ENCODE measurements around the gene MYL11. TPM values are rescaled to one million over a fixed set of nuclear protein-coding genes. Genes with fewer than 3 reads are reported as not detected.
"Not testable (repeated sequence)": the region's sequence is repeated elsewhere in the genome, so short reads cannot be mapped to it uniquely, and the experiment has no call there.

MYL11 gene
- total RNA-seq = not detected

- ATAC-seq (no peak), DNase-seq (ENCODE audit: low spot score) (no peak)
Measured at GRCh38 chr16:30374538-30374937, at the start of gene MYL11. Gene MYL11, plus strand, starts transcription at chr16:30374802. Its CDS starts 56 bp downstream, at chr16:30374858.

GRCh38 chr16:30334473-30334989, 40.1 kb upstream of the MYL11 start:
- peak; percentile 78 for ATAC-seq
- DNase-seq (ENCODE audit: low spot score) = peak; percentile 90

- ATAC-seq (peak; percentile 80), DNase-seq (ENCODE audit: low spot score) (peak; percentile 90)
Measured at GRCh38 chr16:30335028-30335597, 39.5 kb upstream of the MYL11 start.

GRCh38 chr16:30335598-30336474, 38.8 kb upstream of the MYL11 start:
- ATAC-seq (peak; percentile 69), DNase-seq (ENCODE audit: low spot score) (peak; percentile 91)

GRCh38 chr16:30337964-30338357, 36.6 kb upstream of the MYL11 start:
- not testable (repeated sequence) for DNase-seq (ENCODE audit: low spot score); ATAC-seq

GRCh38 chr16:30338715-30339114, 35.9 kb upstream of the MYL11 start:
- not testable (repeated sequence) for ATAC-seq

GRCh38 chr16:30340621-30341020, 34.0 kb upstream of the MYL11 start:
- ATAC-seq (no peak), DNase-seq (ENCODE audit: low spot score) (no peak)

More at GRCh38 chr16:30338715-30339114, 35.9 kb upstream of the MYL11 start:
- DNase-seq (ENCODE audit: low spot score) = not testable (repeated sequence)

GRCh38 chr16:30341971-30342370, 32.6 kb upstream of the MYL11 start:
- not testable (repeated sequence) for ATAC-seq; DNase-seq (ENCODE audit: low spot score)

- ATAC-seq = peak; percentile 2
- DNase-seq (ENCODE audit: low spot score) = no peak
Measured at GRCh38 chr16:30342751-30343490, 31.7 kb upstream of the MYL11 start.

- DNase-seq (ENCODE audit: low spot score) = not testable (repeated sequence)
Measured at GRCh38 chr16:30343491-30343820, 31.1 kb upstream of the MYL11 start.

GRCh38 chr16:30346286-30346685, 28.3 kb upstream of the MYL11 start:
- DNase-seq (ENCODE audit: low spot score) = no peak

More at GRCh38 chr16:30343491-30343820, 31.1 kb upstream of the MYL11 start:
- ATAC-seq = peak; percentile 41

GRCh38 chr16:30348113-30348512, 26.5 kb upstream of the MYL11 start:
- ATAC-seq (no peak), DNase-seq (ENCODE audit: low spot score) (no peak)

More at GRCh38 chr16:30346286-30346685, 28.3 kb upstream of the MYL11 start:
- ATAC-seq = no peak

GRCh38 chr16:30348929-30349328, 25.7 kb upstream of the MYL11 start:
- ATAC-seq (no peak), DNase-seq (ENCODE audit: low spot score) (no peak)

GRCh38 chr16:30349675-30350074, 24.9 kb upstream of the MYL11 start:
- ATAC-seq (no peak), DNase-seq (ENCODE audit: low spot score) (peak; percentile 14)

- peak; percentile 15 for DNase-seq (ENCODE audit: low spot score)
- ATAC-seq = no peak
Measured at GRCh38 chr16:30350134-30350871, 24.3 kb upstream of the MYL11 start.

- DNase-seq (ENCODE audit: low spot score) (no peak), ATAC-seq (no peak)
Measured at GRCh38 chr16:30351001-30351441, 23.6 kb upstream of the MYL11 start.

- peak; percentile 55 for ATAC-seq
- peak; percentile 93 for DNase-seq (ENCODE audit: low spot score)
Measured at GRCh38 chr16:30351586-30352419, 22.8 kb upstream of the MYL11 start.

GRCh38 chr16:30352488-30353401, 21.9 kb upstream of the MYL11 start:
- no peak for DNase-seq (ENCODE audit: low spot score)

More at GRCh38 chr16:30352488-30353401, 21.9 kb upstream of the MYL11 start:
- ATAC-seq = no peak
